GM21447 (cell line): ENCODE results near the gene FAM13A.
A peak's percentile ranks its signal among the peaks of the same experiment; 100 is the strongest.
"Not testable (repeated sequence)": the region's sequence is repeated elsewhere in the genome, so short reads cannot be mapped to it uniquely, and the experiment has no call there.

ENCODE experiments used
- ATAC-seq: cut with Tn5 transposase; IDR thresholded peaks from one replicate; pipeline ENCODE4 v1.9.1; 2021; ENCODE audit not compliant: unreplicated experiment

The FAM13A gene

GRCh38 chr4:89000844-89001360 is 56.1 kb downstream of the FAM13A start:
- no peak for ATAC-seq

GRCh38 chr4:89000382-89000781 is 56.6 kb downstream of the FAM13A start:
- ATAC-seq, result no peak

- no peak for ATAC-seq
Observed at GRCh38 chr4:88999392-88999930, 57.5 kb downstream of the FAM13A start.

- ATAC-seq, result no peak
Observed at GRCh38 chr4:88998891-88999290, 58.1 kb downstream of the FAM13A start.

- ATAC-seq, result no peak
Observed at GRCh38 chr4:88998001-88998400, 59.0 kb downstream of the FAM13A start.

- ATAC-seq, result no peak
Observed at GRCh38 chr4:88995874-88996273, 61.1 kb downstream of the FAM13A start.

GRCh38 chr4:88995257-88995656 is 61.7 kb downstream of the FAM13A start:
- not testable (repeated sequence) for ATAC-seq

GRCh38 chr4:88993246-88993645 is 63.7 kb downstream of the FAM13A start:
- ATAC-seq, result no peak

- ATAC-seq, result no peak
Observed at GRCh38 chr4:88991746-88992145, 65.2 kb downstream of the FAM13A start.

GRCh38 chr4:88989990-88990389 is 67.0 kb downstream of the FAM13A start:
- no peak for ATAC-seq

GRCh38 chr4:88985088-88985773 is 71.8 kb downstream of the FAM13A start:
- ATAC-seq, result no peak

GRCh38 chr4:88982757-88983156 is 74.2 kb downstream of the FAM13A start:
- no peak for ATAC-seq

- ATAC-seq, result peak; percentile 83
Observed at GRCh38 chr4:88981993-88982392, 75.0 kb downstream of the FAM13A start.

GRCh38 chr4:88981556-88981955 is 75.4 kb downstream of the FAM13A start:
- ATAC-seq, result no peak

- ATAC-seq, result no peak
Observed at GRCh38 chr4:88979276-88979675, 77.7 kb downstream of the FAM13A start.

GRCh38 chr4:88976775-88977035 is 80.3 kb downstream of the FAM13A start:
- no peak for ATAC-seq

GRCh38 chr4:88975958-88976774 is 80.8 kb downstream of the FAM13A start:
- no peak for ATAC-seq

GRCh38 chr4:88971536-88971935 is 85.4 kb downstream of the FAM13A start:
- ATAC-seq, result no peak

- ATAC-seq, result no peak
Observed at GRCh38 chr4:88969746-88970145, 87.2 kb downstream of the FAM13A start.

- no peak for ATAC-seq
Observed at GRCh38 chr4:88969271-88969670, 87.7 kb downstream of the FAM13A start.

GRCh38 chr4:88967883-88968331 is 89.1 kb downstream of the FAM13A start:
- ATAC-seq, result no peak

GRCh38 chr4:88965053-88965452 is 91.9 kb downstream of the FAM13A start:
- ATAC-seq, result no peak
